ENCODE measurements around the gene TMEM178B.

GRCh38 chr7:141406347-141406746 is 332.5 kb downstream of the TMEM178B start:
- TF ChIP-seq POLR2A (IDR thresholded peaks at IDR 0.05; ENCODE audit: low read length) (no peak), GATA1 (IDR thresholded peaks at IDR 0.05; ENCODE audit: low read depth, low read length) (no peak)
